GM19239 (cell line): Measurements from ENCODE around the gene SETD6.
A peak's percentile ranks its signal among the peaks of the same experiment; 100 is the strongest.

Experiments
- DNase-seq: peaks from one replicate; pipeline ENCODE4 v3.0.0; 2011; ENCODE audit warnings: low spot score; ENCODE audit not compliant: insufficient read length
- FAIRE-seq: peaks from 2 replicates; lab custom pipeline; 2011; peaks lifted over from hg19 to GRCh38; lab: Jason Lieb, UNC

SETD6 gene

GRCh38 chr16:58492735-58493134 is 22.6 kb upstream of the SETD6 start:
- FAIRE-seq (no peak), DNase-seq (no peak)

GRCh38 chr16:58493756-58494431 is 21.4 kb upstream of the SETD6 start:
- no peak for FAIRE-seq

GRCh38 chr16:58494981-58495520 is 20.3 kb upstream of the SETD6 start:
- peak; percentile 82 for DNase-seq
- peak; percentile 88 for FAIRE-seq

More at GRCh38 chr16:58493756-58494431, 21.4 kb upstream of the SETD6 start:
- no peak for DNase-seq

GRCh38 chr16:58495521-58496331 is 19.6 kb upstream of the SETD6 start:
- FAIRE-seq, result no peak

GRCh38 chr16:58497468-58497867 is 17.8 kb upstream of the SETD6 start:
- no peak for FAIRE-seq
- no peak for DNase-seq

More at GRCh38 chr16:58495521-58496331, 19.6 kb upstream of the SETD6 start:
- DNase-seq, result no peak

- DNase-seq (no peak), FAIRE-seq (no peak)
Measured at GRCh38 chr16:58497935-58498334, 17.4 kb upstream of the SETD6 start.

- FAIRE-seq (no peak), DNase-seq (no peak)
Measured at GRCh38 chr16:58498341-58499091, 16.8 kb upstream of the SETD6 start.

GRCh38 chr16:58499092-58499511 is 16.2 kb upstream of the SETD6 start:
- FAIRE-seq, result no peak
- no peak for DNase-seq

- FAIRE-seq (no peak), DNase-seq (no peak)
Measured at GRCh38 chr16:58499615-58500351, 15.5 kb upstream of the SETD6 start, which contains the start of gene NDRG4. Gene NDRG4, plus strand, starts transcription at chr16:58500143. Its CDS starts 106 bp downstream, at chr16:58500249.

- DNase-seq (no peak), FAIRE-seq (no peak)
Measured at GRCh38 chr16:58500430-58501241, 14.7 kb upstream of the SETD6 start.

- DNase-seq, result no peak
- FAIRE-seq, result no peak
Measured at GRCh38 chr16:58501242-58502131, 13.8 kb upstream of the SETD6 start.

GRCh38 chr16:58502217-58502921 is 12.9 kb upstream of the SETD6 start:
- FAIRE-seq (no peak), DNase-seq (no peak)

- DNase-seq (no peak), FAIRE-seq (no peak)
Measured at GRCh38 chr16:58503166-58503862, 12.0 kb upstream of the SETD6 start.

GRCh38 chr16:58503863-58504688 is 11.2 kb upstream of the SETD6 start:
- DNase-seq, result no peak
- no peak for FAIRE-seq

- FAIRE-seq (no peak), DNase-seq (no peak)
Measured at GRCh38 chr16:58506241-58507194, 8.8 kb upstream of the SETD6 start.
